ENCODE data around the gene GLIPR1L1.

Gene GLIPR1L1

DNA sequence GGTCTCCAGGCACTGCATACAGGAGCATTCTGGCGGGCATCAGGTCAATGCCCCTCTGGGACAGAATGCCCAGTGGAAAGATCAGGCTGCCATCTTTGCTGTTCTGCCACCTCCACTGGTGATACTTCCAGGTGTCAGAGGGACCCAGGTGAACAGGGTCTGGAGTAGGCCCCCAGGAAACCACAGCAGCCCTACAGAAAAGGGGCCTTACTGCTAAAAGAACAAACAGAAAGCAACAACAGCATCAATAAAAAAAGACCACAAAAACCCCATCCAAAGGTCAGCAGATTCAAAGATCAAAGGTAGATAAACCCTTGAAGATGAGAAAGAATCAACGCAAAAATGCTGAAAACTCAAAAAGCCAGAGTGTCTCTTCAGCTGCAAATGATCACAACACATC lies 15.9 kb downstream of the GLIPR1L1 start:
- DNase-seq (ENCODE audit: low spot score) = no peak

DNA sequence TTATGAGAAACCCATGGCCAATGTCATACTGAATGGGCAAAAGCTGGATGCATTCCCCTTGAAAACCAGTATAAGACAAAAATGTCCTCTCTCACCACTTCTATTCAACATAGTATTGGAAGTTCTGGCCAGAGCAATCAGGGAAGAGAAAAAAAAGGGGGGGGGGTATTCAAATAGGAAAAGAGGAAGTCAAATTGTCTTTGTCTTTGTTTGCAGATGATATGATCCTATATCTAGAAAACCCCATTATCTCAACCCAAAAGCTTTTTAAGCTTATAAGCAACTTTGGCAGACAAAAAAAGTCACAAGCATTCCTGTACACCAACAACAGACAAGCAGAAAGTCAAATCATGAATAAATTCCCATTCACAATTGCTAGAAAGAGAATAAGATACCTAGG lies 19.5 kb downstream of the GLIPR1L1 start:
- DNase-seq (ENCODE audit: low spot score) = no peak

DNA sequence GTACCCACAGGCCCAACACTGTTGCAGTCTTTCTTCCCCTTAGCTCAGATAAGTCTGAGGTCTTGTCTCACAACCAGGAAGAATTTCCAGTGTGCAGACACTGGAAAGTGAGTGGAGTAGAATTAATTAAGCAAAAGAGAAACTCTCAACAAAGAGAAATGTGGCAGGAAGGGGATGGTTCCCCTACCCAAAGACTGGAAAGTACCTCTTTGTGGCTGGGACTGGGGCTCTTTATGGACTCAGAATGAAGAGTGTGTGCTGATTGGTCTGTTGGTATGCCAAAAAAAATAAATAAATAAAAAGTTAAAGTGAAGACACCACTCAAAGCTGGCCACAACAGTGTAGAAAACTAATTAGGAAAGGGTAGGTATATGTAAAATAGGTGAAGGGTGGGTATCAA lies 26.4 kb downstream of the GLIPR1L1 start:
- no peak for DNase-seq (ENCODE audit: low spot score)

DNA sequence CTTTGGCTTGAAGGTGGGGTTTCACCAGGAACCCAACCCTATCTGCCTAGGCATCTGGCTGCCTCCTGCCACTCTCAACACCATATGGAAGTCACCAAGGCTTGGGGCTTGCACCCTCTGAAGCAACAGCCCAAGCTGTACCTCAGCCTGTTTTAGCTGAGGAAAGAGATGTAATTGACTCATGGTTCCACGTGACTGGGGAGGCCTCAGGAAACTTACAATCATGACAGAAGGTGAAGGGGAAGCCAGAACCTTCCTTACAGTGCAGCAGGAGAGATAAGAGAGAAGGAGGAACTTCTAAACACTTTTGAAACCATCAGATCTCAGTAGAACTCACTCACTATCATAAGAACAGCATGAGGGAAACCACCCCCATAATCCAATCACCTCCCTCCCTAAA lies 26.9 kb downstream of the GLIPR1L1 start:
- no peak for DNase-seq (ENCODE audit: low spot score)

DNA sequence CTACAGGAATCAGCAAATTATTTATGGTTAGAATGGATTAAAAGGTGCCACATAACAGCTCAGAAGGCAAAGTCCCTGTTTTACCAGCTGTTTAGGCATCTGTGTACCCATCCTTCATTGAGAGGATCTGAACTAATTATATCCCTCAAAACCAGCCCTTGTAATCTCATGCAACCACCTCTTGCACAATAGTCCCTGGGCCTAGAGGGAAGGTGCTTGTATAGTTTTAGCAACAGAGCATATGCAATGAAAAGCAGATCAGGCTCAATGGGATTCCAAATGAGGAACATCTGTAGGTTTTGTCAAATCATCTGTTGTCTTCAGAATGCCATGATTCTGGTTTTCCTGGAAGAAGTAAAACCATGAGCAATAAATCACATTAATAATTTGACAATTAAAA lies 30.4 kb downstream of the GLIPR1L1 start:
- DNase-seq (ENCODE audit: low spot score) = no peak

DNA sequence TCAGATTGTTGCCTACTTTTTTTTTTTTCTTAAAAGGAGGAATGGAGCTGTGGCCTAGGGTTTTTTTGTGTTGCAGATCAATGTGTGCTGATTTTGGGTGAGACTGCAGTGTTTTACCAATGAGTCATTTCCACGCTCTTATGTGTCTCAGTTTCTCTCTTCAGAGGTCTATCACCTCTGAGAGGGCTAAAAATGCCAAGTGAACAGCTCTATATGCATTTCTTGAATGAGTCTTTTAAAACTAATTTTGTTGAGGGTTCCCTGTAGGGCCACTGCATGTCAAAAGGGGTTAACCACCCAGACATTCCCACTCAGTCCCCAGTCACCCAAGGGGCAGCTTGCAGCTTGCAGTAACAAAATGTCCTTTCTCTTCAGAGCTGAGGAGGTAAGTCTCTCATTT lies 32.2 kb downstream of the GLIPR1L1 start:
- DNase-seq (ENCODE audit: low spot score) = no peak

DNA sequence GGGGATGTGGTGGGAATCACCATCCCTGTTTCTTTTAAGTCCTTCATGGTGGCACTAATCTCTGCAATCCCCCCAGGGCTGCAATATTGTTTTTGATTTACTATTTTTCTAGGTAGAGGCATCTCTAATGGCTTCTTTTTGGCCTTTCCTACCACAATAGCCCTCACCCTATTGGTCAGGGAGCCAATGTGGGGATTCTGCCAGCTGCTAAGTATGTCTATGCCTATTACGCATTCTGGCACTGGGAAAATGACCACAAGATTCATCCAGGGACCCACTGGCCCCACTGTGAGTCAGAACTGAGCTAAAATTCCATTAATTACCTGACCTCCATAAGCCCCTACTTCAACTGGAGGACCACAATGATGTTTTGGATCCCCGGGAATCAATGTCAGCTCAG lies 40.5 kb downstream of the GLIPR1L1 start:
- DNase-seq (ENCODE audit: low spot score) = no peak

DNA sequence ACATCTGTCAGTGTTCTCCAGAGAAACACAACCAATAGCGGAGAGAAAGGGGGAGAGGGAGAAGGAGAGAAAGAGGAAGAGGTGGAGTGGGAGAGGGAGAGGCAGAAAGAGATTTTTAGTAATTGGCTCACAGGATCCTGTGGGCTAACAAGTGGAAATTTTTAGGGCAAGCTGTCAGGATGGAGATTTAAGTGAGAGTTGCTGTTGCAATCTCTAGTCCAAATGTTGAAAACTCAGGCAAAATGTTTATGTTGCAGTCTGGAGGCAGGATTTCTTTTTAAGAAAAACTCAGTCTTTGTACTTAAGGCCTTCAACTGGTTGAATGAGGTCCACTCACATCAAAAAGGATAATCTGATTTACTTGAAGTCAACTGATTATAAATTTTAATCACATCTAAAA lies 43.9 kb downstream of the GLIPR1L1 start:
- DNase-seq (ENCODE audit: low spot score) = no peak

DNA sequence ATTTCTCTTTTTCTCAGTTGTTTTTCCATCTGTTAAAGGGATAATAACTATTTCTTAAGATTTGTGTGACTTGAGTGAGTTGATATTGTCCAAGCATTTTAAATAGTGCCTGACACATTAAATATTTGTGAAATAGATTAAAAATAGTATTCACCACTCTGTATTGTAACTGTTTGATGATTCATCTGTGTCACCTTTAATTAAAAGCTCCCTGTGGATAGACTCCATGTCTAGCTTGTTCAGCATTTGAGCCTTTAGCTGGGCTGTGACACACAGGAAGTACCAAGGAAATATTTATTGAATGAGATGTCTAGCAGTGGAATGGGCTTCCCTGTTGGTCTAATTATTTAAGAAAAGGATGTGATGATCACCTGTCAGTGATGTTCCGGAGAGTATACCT lies 54.6 kb downstream of the GLIPR1L1 start:
- no peak for DNase-seq (ENCODE audit: low spot score)

DNA sequence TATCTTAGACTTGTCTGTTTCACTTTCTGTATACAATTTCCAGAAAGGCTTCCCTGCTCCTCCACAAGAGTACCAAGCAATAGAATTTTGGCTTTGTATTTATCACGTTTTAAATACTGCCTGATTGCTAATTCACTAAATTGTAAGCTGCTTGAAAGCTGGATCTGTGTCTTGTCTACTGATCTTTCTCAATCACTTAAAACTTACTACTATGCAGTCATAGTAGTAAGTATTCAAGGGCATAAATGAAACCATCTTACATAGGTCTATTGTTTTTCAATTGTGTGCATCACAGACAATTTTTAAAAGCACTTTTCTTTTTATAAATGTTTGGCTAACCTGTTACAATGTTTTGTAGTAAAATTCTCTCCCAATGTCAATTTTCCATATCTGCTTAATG lies 55.2 kb downstream of the GLIPR1L1 start:
- no peak for DNase-seq (ENCODE audit: low spot score)

DNA sequence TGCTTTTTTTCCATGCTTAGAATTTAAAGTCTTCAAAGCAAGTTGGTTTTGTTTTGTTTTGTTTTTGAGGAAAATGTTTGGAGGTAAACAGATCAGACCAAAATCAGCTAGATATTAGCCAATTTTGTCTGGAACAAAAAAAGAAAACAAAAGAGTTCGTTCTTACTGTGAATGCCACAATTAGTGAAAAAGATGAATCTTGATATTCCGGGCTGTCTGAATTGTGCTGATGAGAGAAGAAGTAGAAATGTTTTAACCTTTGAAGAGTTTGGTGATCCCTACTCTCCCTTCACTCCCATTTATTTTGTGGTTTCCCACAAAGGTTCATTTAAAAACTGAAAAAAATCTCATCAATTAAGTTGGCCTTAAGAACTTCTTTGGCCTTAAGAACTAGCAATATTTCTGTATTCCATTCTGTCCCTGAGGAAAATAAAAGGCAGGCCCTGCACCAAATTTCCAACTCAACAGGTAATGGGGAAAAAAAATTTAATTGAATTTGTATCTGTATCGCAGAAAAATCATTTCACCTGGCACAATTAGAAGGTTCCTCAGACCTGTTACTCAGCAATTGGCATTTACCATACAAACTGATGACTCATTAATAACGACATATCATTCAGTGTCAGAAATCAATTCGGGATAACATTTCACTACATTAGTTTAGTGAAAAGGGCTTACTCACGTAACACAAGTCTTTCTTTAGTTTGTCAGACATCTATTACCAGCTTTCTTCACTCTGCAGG lies 55.9 kb downstream of the GLIPR1L1 start:
- DNase-seq (ENCODE audit: low spot score) = no peak

DNA sequence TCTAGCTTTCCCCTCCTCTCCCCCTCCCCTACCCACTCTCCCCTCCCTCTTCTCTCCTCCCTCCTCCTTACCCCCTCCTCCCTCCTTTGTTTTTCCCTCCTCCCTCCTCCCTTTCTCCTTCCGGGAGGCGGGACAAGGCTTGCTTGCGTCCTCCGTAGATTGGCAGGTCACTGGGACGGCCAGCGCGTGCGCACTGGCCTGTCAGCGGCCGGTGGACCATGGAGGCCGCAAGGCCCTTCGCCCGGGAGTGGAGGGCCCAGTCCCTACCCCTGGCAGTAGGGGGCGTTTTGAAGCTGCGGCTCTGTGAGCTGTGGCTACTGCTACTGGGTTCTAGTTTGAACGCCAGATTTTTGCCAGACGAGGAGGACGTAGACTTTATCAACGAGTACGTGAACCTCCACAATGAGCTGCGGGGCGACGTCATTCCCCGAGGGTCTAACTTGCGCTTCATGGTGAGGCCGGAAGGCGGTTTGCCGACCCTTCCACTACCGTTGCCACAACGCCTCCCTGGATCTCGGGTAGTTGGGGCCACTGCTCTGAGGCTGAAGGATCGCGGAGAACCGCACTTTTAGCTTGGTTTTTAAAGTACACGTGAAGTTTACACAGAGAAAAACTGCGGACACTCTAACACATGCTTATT lies 56.5 kb downstream of the GLIPR1L1 start, which contains the start of gene GLIPR1L2:
TSS of gene GLIPR1L2 (plus strand) at position 191 of the 640 bp plus-strand sequence. CDS start at position 219, 28 bp downstream.
- DNase-seq (ENCODE audit: low spot score) = peak; percentile 56

DNA sequence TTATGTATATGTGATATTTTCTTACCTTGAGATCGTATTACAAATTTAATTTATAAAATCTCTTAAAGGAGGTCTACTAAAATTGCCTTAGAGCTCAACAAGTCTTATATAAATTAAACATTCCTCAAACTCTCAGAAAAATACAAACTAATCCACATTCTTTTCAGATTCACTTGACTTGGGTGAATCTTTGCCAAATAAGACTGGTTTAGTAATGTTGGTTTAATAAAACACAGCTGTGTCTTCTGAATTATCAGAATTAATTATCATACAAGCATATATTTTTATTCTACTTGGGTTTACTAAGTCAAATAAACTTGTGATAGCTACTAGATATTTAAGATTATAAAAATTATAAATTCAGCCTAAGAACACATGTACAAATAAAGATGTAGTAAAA lies 69.8 kb downstream of the GLIPR1L1 start:
- DNase-seq (ENCODE audit: low spot score) = no peak

DNA sequence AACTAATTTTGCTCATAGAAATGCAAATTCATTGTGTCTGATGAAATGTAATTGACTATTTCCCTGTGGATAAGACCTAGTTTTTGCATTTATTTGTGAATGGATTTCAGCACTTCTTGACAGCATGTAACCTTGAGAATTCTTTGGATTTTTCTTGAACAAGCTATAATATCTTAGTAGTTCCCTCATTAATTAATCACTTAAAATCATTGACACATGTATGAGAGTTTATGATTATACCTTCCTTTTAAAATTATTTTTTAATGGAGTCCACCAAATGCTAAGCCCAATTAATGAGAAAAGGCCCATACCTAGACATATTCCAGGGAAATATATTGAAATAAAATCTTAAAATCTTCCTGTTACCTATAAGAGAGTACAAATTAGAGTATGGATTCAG lies 73.2 kb downstream of the GLIPR1L1 start:
- no peak for DNase-seq (ENCODE audit: low spot score)

DNA sequence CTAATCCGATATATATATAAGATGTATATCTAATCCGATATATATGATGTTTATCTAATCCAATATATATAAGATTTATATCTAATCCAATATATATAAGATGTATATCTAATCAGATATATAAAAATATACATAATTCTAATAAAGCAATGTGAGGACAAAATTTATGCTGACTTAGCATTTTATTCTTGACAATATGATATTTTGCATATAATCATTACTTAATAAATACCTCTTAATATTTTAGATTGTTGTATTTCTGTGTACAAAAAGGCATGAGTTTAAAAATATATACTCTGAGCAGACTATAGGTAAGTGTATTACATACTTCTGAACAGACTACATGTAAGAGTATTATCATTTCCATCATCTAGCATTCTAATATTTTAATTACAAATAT lies 75.4 kb downstream of the GLIPR1L1 start:
- no peak for DNase-seq (ENCODE audit: low spot score)

DNA sequence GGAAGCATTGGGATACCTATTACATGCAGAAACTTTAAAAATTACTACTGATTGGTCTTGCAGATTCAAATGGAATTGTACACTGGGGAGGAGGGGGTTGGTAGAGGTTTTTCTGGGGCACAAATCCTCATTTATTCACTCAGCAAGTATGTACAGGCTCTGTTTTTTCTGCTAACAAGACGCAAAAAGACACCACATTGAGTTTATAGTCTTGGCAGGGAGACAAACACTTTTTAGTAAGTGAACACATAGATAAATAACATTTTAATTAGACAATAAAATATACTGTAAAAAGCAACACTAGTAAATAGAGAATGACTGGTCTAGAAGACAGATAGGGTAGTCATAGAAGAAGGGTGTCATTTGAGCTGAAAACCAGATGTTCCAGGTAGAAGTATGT lies 80.2 kb downstream of the GLIPR1L1 start:
- no peak for DNase-seq (ENCODE audit: low spot score)

DNA sequence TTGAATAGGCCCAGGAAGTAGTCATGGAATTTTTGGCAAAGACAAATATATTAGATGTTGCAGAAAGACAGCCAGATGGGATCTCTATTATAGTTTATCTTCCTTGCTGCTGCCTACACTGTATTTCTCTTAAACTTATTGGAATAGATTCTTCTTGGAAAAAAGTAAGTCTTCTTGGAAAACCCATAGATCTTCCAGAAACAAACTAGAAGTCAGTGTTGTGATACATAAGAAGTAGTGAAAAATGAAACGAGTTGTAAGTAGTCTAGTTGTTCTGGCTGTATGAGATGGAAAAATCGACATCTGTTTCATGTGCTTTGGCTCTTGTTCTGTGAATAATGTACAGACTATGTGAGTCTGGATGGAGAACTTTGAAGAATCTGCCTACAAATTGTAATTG lies 85.4 kb downstream of the GLIPR1L1 start:
- no peak for DNase-seq (ENCODE audit: low spot score)

Measured in HuH-7.5 (cell line).